SK-N-MC (cell line): ENCODE data around the gene NHS.

Experiments used
- EZH2 ChIP-seq: fragments of 200-600 bp; sonication (generic); IDR thresholded peaks from one replicate; pipeline ENCODE4 v1.6.1; 2017; ENCODE audit warnings: antibody characterized with exemption
- FOXP2 ChIP-seq: optimal IDR thresholded peaks from 2 replicates; pipeline ENCODE3; 2011; ENCODE audit warnings: mild to moderate bottlenecking, moderate library complexity; ENCODE audit not compliant: insufficient read depth; ENCODE audit errors: extremely low read length, control extremely low read depth
- POLR2AphosphoS5 ChIP-seq: IDR thresholded peaks from 2 replicates; pipeline ENCODE4 v1.6.1; 2012; ENCODE audit warnings: mild to moderate bottlenecking, low read depth, low read length, borderline replicate concordance

- no peak for TF ChIP-seq EZH2
- no peak for TF ChIP-seq POLR2AphosphoS5
- no peak for TF ChIP-seq FOXP2
Measured at GRCh38 chrX:17377091-17377717, 2.2 kb downstream of the NHS start.
